PC-9 (cell line): ENCODE measurements around the gene RAPGEF1.

Source experiments
- EZH2 ChIP-seq: fragments of 200-600 bp; sonication (generic); IDR thresholded peaks from 2 replicates; pipeline ENCODE4 v1.8.0; 2017; ENCODE audit warnings: antibody characterized with exemption, low read depth
- TF ChIP-seq, protein P1 (sequence below): fragments of 200-600 bp; sonication (generic); conservative IDR thresholded peaks from 2 replicates; pipeline ENCODE4 v1.6.1; 2017; ENCODE audit warnings: mixed run types, antibody characterized with exemption, mild to moderate bottlenecking, moderate library complexity

DNA sequence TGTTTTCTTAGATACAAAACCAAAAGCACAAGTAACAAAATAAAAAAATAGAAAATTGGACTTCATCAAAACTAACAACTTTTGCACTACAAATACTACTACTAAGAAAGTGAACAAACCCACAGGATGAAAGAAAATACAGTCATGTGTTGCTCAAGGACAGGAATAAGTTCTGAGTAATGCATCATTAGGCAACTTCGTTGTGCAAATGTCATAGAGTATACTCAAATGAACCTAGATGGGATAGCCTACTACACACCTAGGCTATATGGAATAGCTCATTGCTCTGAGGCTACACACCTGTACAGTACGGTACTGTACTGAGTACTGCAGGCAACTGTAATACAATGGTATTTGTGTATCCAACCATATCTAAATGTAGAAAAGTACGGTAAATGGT lies 88.3 kb downstream of the RAPGEF1 start:
- TF ChIP-seq, protein P1, sequence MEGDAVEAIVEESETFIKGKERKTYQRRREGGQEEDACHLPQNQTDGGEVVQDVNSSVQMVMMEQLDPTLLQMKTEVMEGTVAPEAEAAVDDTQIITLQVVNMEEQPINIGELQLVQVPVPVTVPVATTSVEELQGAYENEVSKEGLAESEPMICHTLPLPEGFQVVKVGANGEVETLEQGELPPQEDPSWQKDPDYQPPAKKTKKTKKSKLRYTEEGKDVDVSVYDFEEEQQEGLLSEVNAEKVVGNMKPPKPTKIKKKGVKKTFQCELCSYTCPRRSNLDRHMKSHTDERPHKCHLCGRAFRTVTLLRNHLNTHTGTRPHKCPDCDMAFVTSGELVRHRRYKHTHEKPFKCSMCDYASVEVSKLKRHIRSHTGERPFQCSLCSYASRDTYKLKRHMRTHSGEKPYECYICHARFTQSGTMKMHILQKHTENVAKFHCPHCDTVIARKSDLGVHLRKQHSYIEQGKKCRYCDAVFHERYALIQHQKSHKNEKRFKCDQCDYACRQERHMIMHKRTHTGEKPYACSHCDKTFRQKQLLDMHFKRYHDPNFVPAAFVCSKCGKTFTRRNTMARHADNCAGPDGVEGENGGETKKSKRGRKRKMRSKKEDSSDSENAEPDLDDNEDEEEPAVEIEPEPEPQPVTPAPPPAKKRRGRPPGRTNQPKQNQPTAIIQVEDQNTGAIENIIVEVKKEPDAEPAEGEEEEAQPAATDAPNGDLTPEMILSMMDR: no peak
- TF ChIP-seq EZH2: no peak
